Stomach smooth muscle (tissue), 2 donors: ENCODE results near the gene GCDH.

Source experiments
- H3K27ac ChIP-seq: one replicate; pipeline ENCODE4 v1.7.0; 2013; ENCODE audit warnings: mild to moderate bottlenecking, low read length, inconsistent platforms
- H3K27me3 ChIP-seq, 2 donors: one replicate each; pipeline ENCODE4 v1.7.0; 2013; ENCODE audit warnings: low read length in 2 of 2; ENCODE audit not compliant: insufficient read depth in 2 of 2, control insufficient read depth in 1 of 2
- H3K36me3 ChIP-seq, 2 donors: one replicate each; pipeline ENCODE4 v1.7.0; 2013; ENCODE audit warnings: low read length in 2 of 2; ENCODE audit not compliant: control insufficient read depth in 2 of 2, insufficient read depth in 2 of 2
- H3K4me1 ChIP-seq: one replicate; pipeline ENCODE4 v1.7.0; 2013; ENCODE audit warnings: low read length; ENCODE audit not compliant: control insufficient read depth, insufficient read depth
- H3K4me3 ChIP-seq, 2 donors: one replicate each; pipeline ENCODE4 v1.7.0; 2013; ENCODE audit warnings: low read length in 2 of 2
- H3K9ac ChIP-seq, 2 donors: one replicate each; pipeline ENCODE4 v1.7.0; 2013; ENCODE audit warnings: low read length in 2 of 2, mild to moderate bottlenecking in 1 of 2
- H3K9me3 ChIP-seq, 2 donors: one replicate each; pipeline ENCODE4 v1.7.0; 2013; ENCODE audit warnings: low read length in 2 of 2; ENCODE audit not compliant: control insufficient read depth in 2 of 2
- donor health status: healthy.
- donor health status: Pancreatic carcinoma.

GCDH gene

GRCh38 chr19:12933287-12934072 lies 42.5 kb downstream of the GCDH start, which contains the start of gene FARSA:
FARSA (minus strand) TSS chr19:12933711; CDS start chr19:12933696, 15 bp downstream.
- no peaks in the 10 kb centered on the region for H3K27me3 ChIP-seq
- H3K27ac ChIP-seq, result peak within 1 kb of the TSS; percentile 75
- H3K4me1 ChIP-seq, result peaks cover 24% of the 10 kb centered on the region

GRCh38 chr19:12935071-12935470 lies 44.1 kb downstream of the GCDH start:
- peaks cover 5 to 12% of the 10 kb centered on the region in 2 donors for H3K36me3 ChIP-seq
- no peak overlapping the region for H3K9ac ChIP-seq
- H3K27ac ChIP-seq, result no peak overlapping the region
- peaks cover 36% of the 10 kb centered on the region for H3K4me1 ChIP-seq
- no peaks in the 10 kb centered on the region for H3K27me3 ChIP-seq
- H3K9me3 ChIP-seq, result no peaks in the 10 kb centered on the region
- no peak overlapping the region for H3K4me3 ChIP-seq

More at GRCh38 chr19:12933287-12934072, 42.5 kb downstream of the GCDH start, which contains the start of gene FARSA:
- peak within 1 kb of the TSS; percentile 99 for H3K4me3 ChIP-seq
- H3K9me3 ChIP-seq, result no peaks in the 10 kb centered on the region
- peaks cover 14 to 16% of the 10 kb centered on the region in 2 donors for H3K36me3 ChIP-seq
- H3K9ac ChIP-seq, result peak within 1 kb of the TSS; percentile 88 to 91

GRCh38 chr19:12936582-12936981 lies 45.6 kb downstream of the GCDH start:
- Histone ChIP-seq H3K27ac (no peak overlapping the region), H3K4me1 (peaks cover 47% of the 10 kb centered on the region), H3K4me3 (no peak overlapping the region), H3K9ac (no peak overlapping the region), H3K27me3 (no peaks in the 10 kb centered on the region), H3K9me3 (no peaks in the 10 kb centered on the region), H3K36me3 (peaks cover 15 to 20% of the 10 kb centered on the region in 2 donors)

GRCh38 chr19:12937093-12937926 lies 46.4 kb downstream of the GCDH start:
- no peaks in the 10 kb centered on the region for H3K9me3 ChIP-seq
- H3K9ac ChIP-seq, result peak overlapping the region; percentile 57 to 62
- H3K27me3 ChIP-seq, result no peaks in the 10 kb centered on the region
- H3K4me3 ChIP-seq, result peak overlapping the region; percentile 64 to 81
- H3K4me1 ChIP-seq, result peaks cover 51% of the 10 kb centered on the region
- H3K36me3 ChIP-seq, result peaks cover 21 to 25% of the 10 kb centered on the region in 2 donors
- H3K27ac ChIP-seq, result no peak overlapping the region

- Histone ChIP-seq H3K27me3 (no peaks in the 10 kb centered on the region), H3K27ac (peak within 1 kb of the TSS; percentile 91), H3K36me3 (peaks cover 22 to 26% of the 10 kb centered on the region in 2 donors), H3K9ac (peak within 1 kb of the TSS; percentile 89 to 90), H3K4me3 (peak within 1 kb of the TSS; percentile 98), H3K4me1 (peaks cover 42% of the 10 kb centered on the region), H3K9me3 (no peaks in the 10 kb centered on the region)
Measured at GRCh38 chr19:12937927-12938778, 47.2 kb downstream of the GCDH start, which contains the start of gene CALR. CALR (plus strand) TSS chr19:12938609; CDS start chr19:12938680, 71 bp downstream.

- H3K36me3 ChIP-seq, result peaks cover 28 to 33% of the 10 kb centered on the region in 2 donors
Measured at GRCh38 chr19:12938779-12939601, 48.0 kb downstream of the GCDH start.

GRCh38 chr19:12939975-12940423 lies 49.0 kb downstream of the GCDH start:
- peak overlapping the region; percentile 98 for H3K4me3 ChIP-seq
- H3K27ac ChIP-seq, result peak overlapping the region; percentile 24
- peak overlapping the region; percentile 47 to 89 for H3K9ac ChIP-seq
- H3K27me3 ChIP-seq, result no peaks in the 10 kb centered on the region
- no peaks in the 10 kb centered on the region for H3K9me3 ChIP-seq
- peaks cover 46% of the 10 kb centered on the region for H3K4me1 ChIP-seq
- peaks cover 28 to 35% of the 10 kb centered on the region in 2 donors for H3K36me3 ChIP-seq

More at GRCh38 chr19:12938779-12939601, 48.0 kb downstream of the GCDH start:
- H3K9ac ChIP-seq, result peak overlapping the region; percentile 89 to 90
- H3K9me3 ChIP-seq, result no peaks in the 10 kb centered on the region
- peaks cover 45% of the 10 kb centered on the region for H3K4me1 ChIP-seq
- no peaks in the 10 kb centered on the region for H3K27me3 ChIP-seq
- H3K27ac ChIP-seq, result peak overlapping the region; percentile 91
- H3K4me3 ChIP-seq, result peak overlapping the region; percentile 98

GRCh38 chr19:12940897-12941296 lies 49.9 kb downstream of the GCDH start:
- Histone ChIP-seq H3K9ac (peak overlapping the region; percentile 12 to 21), H3K27me3 (no peaks in the 10 kb centered on the region), H3K4me1 (peaks cover 46% of the 10 kb centered on the region), H3K9me3 (no peaks in the 10 kb centered on the region), H3K36me3 (peaks cover 28 to 35% of the 10 kb centered on the region in 2 donors), H3K27ac (no peak overlapping the region), H3K4me3 (peak overlapping the region in 1 of 2 donors; percentile 98)

GRCh38 chr19:12943437-12944044 lies 52.6 kb downstream of the GCDH start:
- Histone ChIP-seq H3K27ac (no peak overlapping the region), H3K9me3 (no peaks in the 10 kb centered on the region), H3K36me3 (peaks cover 39 to 46% of the 10 kb centered on the region in 2 donors), H3K27me3 (no peaks in the 10 kb centered on the region), H3K9ac (no peak overlapping the region), H3K4me1 (peaks cover 54% of the 10 kb centered on the region), H3K4me3 (no peak overlapping the region)
